Measurements from ENCODE around the gene RRAGC. TPM values are rescaled to one million over a fixed set of nuclear protein-coding genes. Genes with fewer than 3 reads are reported as not detected.

The RRAGC gene
- total and polyA plus RNA-seq, 2 of the 13 experiments (the other 11 are each of a cell fraction or from before 2014, with no cell fraction given), result 7.6 to 8.0 TPM

DNA sequence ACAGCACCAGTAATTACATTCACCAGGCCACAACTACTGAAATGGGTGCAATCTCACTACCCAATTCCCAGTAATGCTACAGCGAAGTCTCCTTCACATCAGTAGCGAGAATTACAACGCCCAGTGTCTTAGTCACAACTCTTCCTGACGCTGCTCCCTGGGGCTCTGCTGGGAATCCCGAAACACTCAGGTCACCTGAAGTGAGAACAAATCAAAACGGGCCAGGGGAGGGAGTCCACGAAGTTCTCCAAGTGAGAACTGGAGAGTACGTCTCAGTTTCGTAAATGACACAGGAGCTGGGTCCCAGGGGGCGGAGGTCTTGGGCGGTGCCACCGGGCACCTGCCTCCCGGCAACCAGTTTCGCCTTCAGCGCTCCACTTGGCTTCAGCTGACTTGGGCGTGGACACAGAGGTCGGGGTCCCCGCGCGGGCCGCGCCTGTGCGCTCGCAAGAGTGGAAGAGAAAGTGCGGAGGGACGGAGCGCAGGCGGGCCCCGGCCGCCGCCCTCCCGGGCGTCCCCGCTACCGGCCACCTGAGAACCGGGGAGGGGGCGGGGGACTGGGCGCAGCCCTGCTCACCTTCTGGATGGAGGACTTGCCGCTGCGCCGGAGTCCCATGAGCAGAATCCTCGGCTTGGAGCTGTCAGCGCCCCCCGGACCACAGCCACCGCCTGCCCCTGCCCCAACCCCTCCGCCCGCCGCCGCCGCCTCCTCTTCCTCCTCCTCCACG is 575 bp downstream of the RRAGC start (continued):
- TF ChIP-seq, protein P1, sequence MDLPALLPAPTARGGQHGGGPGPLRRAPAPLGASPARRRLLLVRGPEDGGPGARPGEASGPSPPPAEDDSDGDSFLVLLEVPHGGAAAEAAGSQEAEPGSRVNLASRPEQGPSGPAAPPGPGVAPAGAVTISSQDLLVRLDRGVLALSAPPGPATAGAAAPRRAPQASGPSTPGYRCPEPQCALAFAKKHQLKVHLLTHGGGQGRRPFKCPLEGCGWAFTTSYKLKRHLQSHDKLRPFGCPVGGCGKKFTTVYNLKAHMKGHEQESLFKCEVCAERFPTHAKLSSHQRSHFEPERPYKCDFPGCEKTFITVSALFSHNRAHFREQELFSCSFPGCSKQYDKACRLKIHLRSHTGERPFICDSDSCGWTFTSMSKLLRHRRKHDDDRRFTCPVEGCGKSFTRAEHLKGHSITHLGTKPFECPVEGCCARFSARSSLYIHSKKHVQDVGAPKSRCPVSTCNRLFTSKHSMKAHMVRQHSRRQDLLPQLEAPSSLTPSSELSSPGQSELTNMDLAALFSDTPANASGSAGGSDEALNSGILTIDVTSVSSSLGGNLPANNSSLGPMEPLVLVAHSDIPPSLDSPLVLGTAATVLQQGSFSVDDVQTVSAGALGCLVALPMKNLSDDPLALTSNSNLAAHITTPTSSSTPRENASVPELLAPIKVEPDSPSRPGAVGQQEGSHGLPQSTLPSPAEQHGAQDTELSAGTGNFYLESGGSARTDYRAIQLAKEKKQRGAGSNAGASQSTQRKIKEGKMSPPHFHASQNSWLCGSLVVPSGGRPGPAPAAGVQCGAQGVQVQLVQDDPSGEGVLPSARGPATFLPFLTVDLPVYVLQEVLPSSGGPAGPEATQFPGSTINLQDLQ (CRISPR knock-in tag; IDR thresholded peaks at IDR 0.05), result 0 out of 2 replicates have a peak, but pooled peaks have one; percentile 25
- TF ChIP-seq MED1 (CRISPR knock-in tag; IDR thresholded peaks at IDR 0.05) (0 out of 2 replicates have a peak, but pooled peaks have one; percentile 9), SNRNP70 (IDR thresholded peaks at IDR 0.05; ENCODE audit: low read depth, low read length) (no peak), ZNF737 (CRISPR knock-in tag; IDR thresholded peaks at IDR 0.05; ENCODE audit: borderline replicate concordance) (0 out of 2 replicates have a peak, but pooled peaks have one; percentile 45), SMYD3 (CRISPR knock-in tag; IDR thresholded peaks at IDR 0.05) (peak; percentile 21; the same call in 1 of the 2 replicates), ZNF232 (CRISPR knock-in tag; IDR thresholded peaks at IDR 0.05; ENCODE audit: borderline replicate concordance) (0 out of 2 replicates have a peak, but pooled peaks have one; percentile 23), HOXA5 (CRISPR knock-in tag; IDR thresholded peaks at IDR 0.05) (peak; percentile 33; the same call in 1 of the 2 replicates), HNRNPK (IDR thresholded peaks at IDR 0.05; ENCODE audit: low read depth, low read length, poor library complexity, severe bottlenecking) (peak; percentile 33), FOXJ3 (CRISPR knock-in tag; IDR thresholded peaks at IDR 0.05; ENCODE audit: borderline replicate concordance) (0 out of 2 replicates have a peak, but pooled peaks have one; percentile 24), ZNF891 (CRISPR knock-in tag; IDR thresholded peaks at IDR 0.05) (peak; percentile 63; the same call in 1 of the 2 replicates), ZFAT (CRISPR knock-in tag; conservative IDR thresholded peaks at IDR 0.05) (0 out of 2 replicates have a peak, but pooled peaks have one; percentile 60), TAF1 (CRISPR knock-in tag; IDR thresholded peaks at IDR 0.05) (0 out of 2 replicates have a peak, but pooled peaks have one; percentile 5), SRF (IDR thresholded peaks at IDR 0.05; ENCODE audit: low read depth, low read length) (no peak), ZNF430 (CRISPR knock-in tag; IDR thresholded peaks at IDR 0.05) (peak; percentile 16; the same call in 1 of the 2 replicates), ZNF446 (CRISPR knock-in tag; IDR thresholded peaks at IDR 0.05) (0 out of 2 replicates have a peak, but pooled peaks have one; percentile 45)
- TF ChIP-seq, protein P2, sequence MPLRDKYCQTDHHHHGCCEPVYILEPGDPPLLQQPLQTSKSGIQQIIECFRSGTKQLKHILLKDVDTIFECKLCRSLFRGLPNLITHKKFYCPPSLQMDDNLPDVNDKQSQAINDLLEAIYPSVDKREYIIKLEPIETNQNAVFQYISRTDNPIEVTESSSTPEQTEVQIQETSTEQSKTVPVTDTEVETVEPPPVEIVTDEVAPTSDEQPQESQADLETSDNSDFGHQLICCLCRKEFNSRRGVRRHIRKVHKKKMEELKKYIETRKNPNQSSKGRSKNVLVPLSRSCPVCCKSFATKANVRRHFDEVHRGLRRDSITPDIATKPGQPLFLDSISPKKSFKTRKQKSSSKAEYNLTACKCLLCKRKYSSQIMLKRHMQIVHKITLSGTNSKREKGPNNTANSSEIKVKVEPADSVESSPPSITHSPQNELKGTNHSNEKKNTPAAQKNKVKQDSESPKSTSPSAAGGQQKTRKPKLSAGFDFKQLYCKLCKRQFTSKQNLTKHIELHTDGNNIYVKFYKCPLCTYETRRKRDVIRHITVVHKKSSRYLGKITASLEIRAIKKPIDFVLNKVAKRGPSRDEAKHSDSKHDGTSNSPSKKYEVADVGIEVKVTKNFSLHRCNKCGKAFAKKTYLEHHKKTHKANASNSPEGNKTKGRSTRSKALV (CRISPR knock-in tag; IDR thresholded peaks at IDR 0.05), result 0 out of 2 replicates have a peak, but pooled peaks have one; percentile 38
- TF ChIP-seq, protein P3, sequence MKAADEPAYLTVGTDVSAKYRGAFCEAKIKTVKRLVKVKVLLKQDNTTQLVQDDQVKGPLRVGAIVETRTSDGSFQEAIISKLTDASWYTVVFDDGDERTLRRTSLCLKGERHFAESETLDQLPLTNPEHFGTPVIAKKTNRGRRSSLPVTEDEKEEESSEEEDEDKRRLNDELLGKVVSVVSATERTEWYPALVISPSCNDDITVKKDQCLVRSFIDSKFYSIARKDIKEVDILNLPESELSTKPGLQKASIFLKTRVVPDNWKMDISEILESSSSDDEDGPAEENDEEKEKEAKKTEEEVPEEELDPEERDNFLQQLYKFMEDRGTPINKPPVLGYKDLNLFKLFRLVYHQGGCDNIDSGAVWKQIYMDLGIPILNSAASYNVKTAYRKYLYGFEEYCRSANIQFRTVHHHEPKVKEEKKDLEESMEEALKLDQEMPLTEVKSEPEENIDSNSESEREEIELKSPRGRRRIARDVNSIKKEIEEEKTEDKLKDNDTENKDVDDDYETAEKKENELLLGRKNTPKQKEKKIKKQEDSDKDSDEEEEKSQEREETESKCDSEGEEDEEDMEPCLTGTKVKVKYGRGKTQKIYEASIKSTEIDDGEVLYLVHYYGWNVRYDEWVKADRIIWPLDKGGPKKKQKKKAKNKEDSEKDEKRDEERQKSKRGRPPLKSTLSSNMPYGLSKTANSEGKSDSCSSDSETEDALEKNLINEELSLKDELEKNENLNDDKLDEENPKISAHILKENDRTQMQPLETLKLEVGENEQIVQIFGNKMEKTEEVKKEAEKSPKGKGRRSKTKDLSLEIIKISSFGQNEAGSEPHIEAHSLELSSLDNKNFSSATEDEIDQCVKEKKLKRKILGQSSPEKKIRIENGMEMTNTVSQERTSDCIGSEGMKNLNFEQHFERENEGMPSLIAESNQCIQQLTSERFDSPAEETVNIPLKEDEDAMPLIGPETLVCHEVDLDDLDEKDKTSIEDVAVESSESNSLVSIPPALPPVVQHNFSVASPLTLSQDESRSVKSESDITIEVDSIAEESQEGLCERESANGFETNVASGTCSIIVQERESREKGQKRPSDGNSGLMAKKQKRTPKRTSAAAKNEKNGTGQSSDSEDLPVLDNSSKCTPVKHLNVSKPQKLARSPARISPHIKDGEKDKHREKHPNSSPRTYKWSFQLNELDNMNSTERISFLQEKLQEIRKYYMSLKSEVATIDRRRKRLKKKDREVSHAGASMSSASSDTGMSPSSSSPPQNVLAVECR (CRISPR knock-in tag; IDR thresholded peaks at IDR 0.05; ENCODE audit: borderline replicate concordance), result peak; percentile 28; the same call in 1 of the 2 replicates
- TF ChIP-seq, protein P4, sequence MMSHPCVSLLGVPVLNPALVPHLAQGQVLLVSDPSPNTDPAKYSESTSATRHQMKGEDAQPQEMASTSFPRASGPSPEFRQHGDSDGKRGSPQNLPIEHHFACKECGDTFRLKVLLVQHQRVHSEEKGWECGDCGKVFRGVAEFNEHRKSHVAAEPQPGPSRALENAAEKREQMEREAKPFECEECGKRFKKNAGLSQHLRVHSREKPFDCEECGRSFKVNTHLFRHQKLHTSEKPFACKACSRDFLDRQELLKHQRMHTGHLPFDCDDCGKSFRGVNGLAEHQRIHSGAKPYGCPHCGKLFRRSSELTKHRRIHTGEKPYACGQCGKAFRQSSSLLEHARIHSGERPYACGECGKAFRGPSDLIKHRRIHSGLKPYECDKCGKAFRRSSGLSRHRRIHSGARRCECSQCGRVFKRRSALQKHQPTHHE (CRISPR knock-in tag; IDR thresholded peaks at IDR 0.05; ENCODE audit: borderline replicate concordance), result no peak
